ENCODE measurements around the gene SNAP91.

- no peak for TF ChIP-seq POLR2A (IDR thresholded peaks at IDR 0.05)
- no peak for TF ChIP-seq CTCF (IDR thresholded peaks at IDR 0.05)
Measured at GRCh38 chr6:83729871-83730270, 21.0 kb upstream of the SNAP91 start.

Data from right lobe of liver (tissue), 4 donors.